PC-9 (cell line): ENCODE results near the gene UBE3C.

Source experiments
- CTCF ChIP-seq: fragments of 200-600 bp; sonication (generic); conservative IDR thresholded peaks from 2 replicates; pipeline ENCODE4 v1.6.1; 2017; ENCODE audit warnings: mixed run types, antibody characterized with exemption, mild to moderate bottlenecking, moderate library complexity
- EZH2 ChIP-seq: fragments of 200-600 bp; sonication (generic); IDR thresholded peaks from 2 replicates; pipeline ENCODE4 v1.8.0; 2017; ENCODE audit warnings: antibody characterized with exemption, low read depth

DNA sequence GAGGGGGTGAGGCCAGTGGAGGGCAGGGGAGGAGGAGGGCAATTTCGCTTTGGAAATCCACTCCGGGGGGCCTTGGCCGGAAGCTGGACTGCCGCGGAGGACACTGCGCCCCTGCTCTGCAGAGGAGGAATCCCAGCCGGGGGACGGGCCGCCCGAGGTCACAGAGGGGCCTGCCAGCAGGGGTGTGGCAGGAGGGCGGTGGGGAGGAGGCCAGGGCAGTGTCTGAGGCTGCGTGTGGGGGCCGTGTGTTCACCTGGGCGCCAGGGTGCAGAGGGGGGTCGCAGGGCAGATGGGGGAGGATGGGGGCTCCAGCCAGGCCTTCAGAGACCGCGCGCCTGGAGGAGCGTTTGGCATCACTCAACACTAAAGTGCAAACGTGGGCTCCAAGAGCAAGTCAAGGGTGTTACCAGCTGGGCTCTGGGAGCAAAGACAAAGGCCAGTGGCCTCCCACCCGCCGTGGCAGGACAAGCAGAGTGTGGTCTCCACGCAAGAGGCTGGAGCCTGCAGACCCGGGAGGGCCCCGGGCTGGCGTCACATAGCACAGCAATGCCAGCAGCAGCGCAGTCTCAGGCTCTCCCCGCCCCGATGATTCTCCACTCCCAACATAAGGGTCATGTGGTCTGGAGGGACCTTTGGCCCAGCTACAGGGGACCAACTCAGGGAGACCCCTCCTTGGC lies 152.8 kb downstream of the UBE3C start:
- TF ChIP-seq CTCF (no peak), EZH2 (no peak)
